Fibroblast of lung (primary cell): ENCODE data around the gene NELFB. TPM values are rescaled to one million over a fixed set of nuclear protein-coding genes. Genes with fewer than 3 reads are reported as not detected.

Source experiments
- DNase-seq, 2 donors: peaks; one replicate each; pipeline versions ENCODE4 v3.0.0 to v3.0.0-alpha.2; 2010; ENCODE audit warnings: low read depth in 2 of 2
- H2AFZ ChIP-seq: 2 replicates; pipeline ENCODE4 v1.5.1; 2012; ENCODE audit warnings: low read length, control low read depth, inconsistent platforms
- H3K27ac ChIP-seq: 2 replicates; pipeline ENCODE4 v1.5.1; 2011; ENCODE audit warnings: low read length, control low read depth; ENCODE audit not compliant: insufficient read depth
- H3K27me3 ChIP-seq: 2 replicates; pipeline ENCODE4 v1.5.1; 2011; ENCODE audit warnings: mild to moderate bottlenecking, low read length; ENCODE audit not compliant: control insufficient read depth, insufficient read depth
- H3K36me3 ChIP-seq: 2 replicates; pipeline ENCODE4 v1.5.1; 2011; ENCODE audit warnings: low read length; ENCODE audit not compliant: control insufficient read depth, insufficient read depth
- H3K4me1 ChIP-seq: 2 replicates; pipeline ENCODE4 v1.5.1; 2011; ENCODE audit warnings: low read length; ENCODE audit not compliant: control insufficient read depth, insufficient read depth; ENCODE audit errors: extremely low read depth
- H3K4me2 ChIP-seq: 2 replicates; pipeline ENCODE4 v1.5.1; 2011; ENCODE audit warnings: low read length, control low read depth; ENCODE audit not compliant: insufficient read depth; ENCODE audit errors: extremely low read depth
- H3K4me3 ChIP-seq, 4 experiments: fragments of 200-600 bp in 1 of 4; sonication (generic) in 1 of 4; replicated peaks in 1 of 4; 2 replicates each; pipeline ENCODE4 v1.5.1; 2011 to 2016; ENCODE audit warnings: low read length in 4 of 4, low read depth in 3 of 4, mild to moderate bottlenecking in 3 of 4, control low read depth in 2 of 4, inconsistent platforms in 1 of 4, mixed read lengths in 1 of 4; ENCODE audit not compliant: insufficient read depth in 1 of 4; ENCODE audit errors: control extremely low read depth in 1 of 4
- H3K79me2 ChIP-seq: 2 replicates; pipeline ENCODE4 v1.5.1; 2012; ENCODE audit warnings: mild to moderate bottlenecking, low read length, inconsistent platforms; ENCODE audit not compliant: control insufficient read depth, insufficient read depth
- H3K9ac ChIP-seq: 2 replicates; pipeline ENCODE4 v1.5.1; 2011; ENCODE audit warnings: mild to moderate bottlenecking, low read length, control low read depth; ENCODE audit not compliant: insufficient read depth
- H3K9me3 ChIP-seq: 2 replicates; pipeline ENCODE4 v1.5.1; 2012; ENCODE audit warnings: low read depth, low read length; ENCODE audit not compliant: control insufficient read depth, insufficient read depth
- H4K20me1 ChIP-seq: 2 replicates; pipeline ENCODE4 v1.5.1; 2011; ENCODE audit warnings: low read length; ENCODE audit not compliant: control insufficient read depth, insufficient read depth; ENCODE audit errors: extremely low read depth
- CTCF ChIP-seq, 2 donors: IDR thresholded peaks in 1 of 2; conservative IDR thresholded peaks in 1 of 2; 1 replicate in 1 of 2; 2 replicates in 1 of 2; pipeline ENCODE4 v1.5.1; 2011 to 2012; ENCODE audit warnings: low read length in 2 of 2, control low read depth in 1 of 2, inconsistent platforms in 1 of 2, low read depth in 1 of 2, mild to moderate bottlenecking in 1 of 2
- EZH2 ChIP-seq: IDR thresholded peaks from 2 replicates; pipeline ENCODE4 v1.5.1; 2012; ENCODE audit warnings: low read length, control low read depth, mild to moderate bottlenecking; ENCODE audit errors: missing control alignments
- polyA plus RNA-seq, 2 donors: library from polyadenylated mRNA; depleted of rRNA in 1 of 2; stranded (reverse) in 1 of 2; unstranded in 1 of 2; fragments of >200 nt; gene quantifications; 2 replicates each; pipeline ENCODE4 v1.2.1, GENCODE V29; 2011 to 2012; ENCODE audit warnings: missing spikeins in 1 of 2
- total RNA-seq: library from RNA; depleted of rRNA; stranded (reverse); fragments of >200 nt; gene quantifications from 2 replicates; pipeline ENCODE4 v1.2.1, GENCODE V29; 2014

The NELFB gene
- total and polyA plus RNA-seq, 2 donors (not counting 1 experiment from before 2014, with no cell fraction given): 23.5 to 50.0 TPM

GRCh38 chr9:137321726-137322361 is 66.7 kb downstream of the NELFB start:
- H3K9ac ChIP-seq: no peak overlapping the region
- H3K79me2 ChIP-seq: no peaks in the 10 kb centered on the region
- DNase-seq: no peak
- no peak overlapping the region for H3K4me3 ChIP-seq
- no peak overlapping the region for H3K4me2 ChIP-seq
- no peak overlapping the region for H3K27ac ChIP-seq
- no peaks in the 10 kb centered on the region for H3K27me3 ChIP-seq
- no peaks in the 10 kb centered on the region for H3K4me1 ChIP-seq
- no peaks in the 10 kb centered on the region for H3K9me3 ChIP-seq
- no peaks in the 10 kb centered on the region for H4K20me1 ChIP-seq
- no peaks in the 10 kb centered on the region for H3K36me3 ChIP-seq
- TF ChIP-seq CTCF (conservative IDR thresholded peaks at IDR 0.05 in 1 of 2, IDR thresholded peaks at IDR 0.05 in 1 of 2; ENCODE audit: low read depth in 1 of 2, low read length in 2 of 2): no peak
- TF ChIP-seq EZH2: no peak
- no peak overlapping the region for H2AFZ ChIP-seq

Other genes starting within 250 kb of the NELFB start
- gene ABCA2, start 227.1 kb upstream of the NELFB start, total RNA-seq: 13.9 and 21.8 TPM in 2 replicates
- 8.5 and 13.4 TPM in 2 replicates for gene ABCA2, start 227.1 kb upstream of the NELFB start, polyA plus RNA-seq
- gene FUT7, start 223.2 kb upstream of the NELFB start, total RNA-seq: not detected in 2 replicates
- gene FUT7, start 223.2 kb upstream of the NELFB start, polyA plus RNA-seq: not detected in 2 replicates
- 10.5 and 15.7 TPM in 2 replicates for gene NPDC1, start 209.2 kb upstream of the NELFB start, total RNA-seq
- 9.0 and 12.1 TPM in 2 replicates for gene NPDC1, start 209.2 kb upstream of the NELFB start, polyA plus RNA-seq
- gene ENTPD2, start 201.3 kb upstream of the NELFB start, total RNA-seq: under 0.01 TPM in 2 replicates
- not detected in 2 replicates for gene ENTPD2, start 201.3 kb upstream of the NELFB start, polyA plus RNA-seq
- 0.26 and 2.8 TPM in 2 replicates for gene SAPCD2, start 184.8 kb upstream of the NELFB start, total RNA-seq
- 0.85 and 2.7 TPM in 2 replicates for gene SAPCD2, start 184.8 kb upstream of the NELFB start, polyA plus RNA-seq
- 15.7 and 21.1 TPM in 2 replicates for gene UAP1L1, start 177.8 kb upstream of the NELFB start, total RNA-seq
- gene UAP1L1, start 177.8 kb upstream of the NELFB start, polyA plus RNA-seq: 16.4 and 17.9 TPM in 2 replicates
- gene MAN1B1, start 168.3 kb upstream of the NELFB start, total RNA-seq: 63.2 and 96.6 TPM in 2 replicates
- 43.0 and 45.5 TPM in 2 replicates for gene MAN1B1, start 168.3 kb upstream of the NELFB start, polyA plus RNA-seq
- 93.0 and 126 TPM in 2 replicates for gene DPP7, start 140.6 kb upstream of the NELFB start, total RNA-seq
- 28.6 and 44.3 TPM in 2 replicates for gene DPP7, start 140.6 kb upstream of the NELFB start, polyA plus RNA-seq
- under 0.01 TPM in 1 of 2 replicates, not detected in the other for gene GRIN1, start 116.2 kb upstream of the NELFB start, total RNA-seq
- gene GRIN1, start 116.2 kb upstream of the NELFB start, polyA plus RNA-seq: 0.06 and 0.08 TPM in 2 replicates
- gene LRRC26, start 85.3 kb upstream of the NELFB start, total RNA-seq: not detected in 2 replicates
- not detected in 2 replicates for gene LRRC26, start 85.3 kb upstream of the NELFB start, polyA plus RNA-seq
- not detected in 2 replicates for gene TMEM210, start 83.3 kb upstream of the NELFB start, total RNA-seq
- gene TMEM210, start 83.3 kb upstream of the NELFB start, polyA plus RNA-seq: not detected in 2 replicates
- 15.9 and 18.0 TPM in 2 replicates for gene ANAPC2, start 66.8 kb upstream of the NELFB start, total RNA-seq
- 9.1 and 12.3 TPM in 2 replicates for gene ANAPC2, start 66.8 kb upstream of the NELFB start, polyA plus RNA-seq
- gene SSNA1, start 66.7 kb upstream of the NELFB start, total RNA-seq: 56.3 and 58.3 TPM in 2 replicates
- 37.7 and 51.2 TPM in 2 replicates for gene SSNA1, start 66.7 kb upstream of the NELFB start, polyA plus RNA-seq
- gene TPRN, start 54.6 kb upstream of the NELFB start, total RNA-seq: 5.1 and 5.8 TPM in 2 replicates
- 1.6 and 2.3 TPM in 2 replicates for gene TPRN, start 54.6 kb upstream of the NELFB start, polyA plus RNA-seq
- gene TMEM203, start 49.7 kb upstream of the NELFB start, total RNA-seq: 36.2 and 36.3 TPM in 2 replicates
- gene TMEM203, start 49.7 kb upstream of the NELFB start, polyA plus RNA-seq: 38.6 and 44.9 TPM in 2 replicates
- 2.6 and 3.1 TPM in 2 replicates for gene NDOR1, start 49.6 kb upstream of the NELFB start, total RNA-seq
- 2.4 and 5.6 TPM in 2 replicates for gene NDOR1, start 49.6 kb upstream of the NELFB start, polyA plus RNA-seq
- gene RNF208, start 33.1 kb upstream of the NELFB start, total RNA-seq: 0.26 and 0.33 TPM in 2 replicates
- 0.14 and 0.34 TPM in 2 replicates for gene RNF208, start 33.1 kb upstream of the NELFB start, polyA plus RNA-seq
- gene CYSRT1, start 30.2 kb upstream of the NELFB start, total RNA-seq: 0.51 and 0.66 TPM in 2 replicates
- 0.19 and 0.25 TPM in 2 replicates for gene CYSRT1, start 30.2 kb upstream of the NELFB start, polyA plus RNA-seq
- gene RNF224, start 27.8 kb upstream of the NELFB start, total RNA-seq: under 0.01 TPM in 1 of 2 replicates, not detected in the other
- gene RNF224, start 27.8 kb upstream of the NELFB start, polyA plus RNA-seq: not detected in 2 replicates
- gene SLC34A3, start 24.4 kb upstream of the NELFB start, total RNA-seq: not detected in 2 replicates
- not detected in 2 replicates for gene SLC34A3, start 24.4 kb upstream of the NELFB start, polyA plus RNA-seq
- 106 and 111 TPM in 2 replicates for gene TUBB4B, start 14.0 kb upstream of the NELFB start, total RNA-seq
- 332 and 663 TPM in 2 replicates for gene TUBB4B, start 14.0 kb upstream of the NELFB start, polyA plus RNA-seq
- not detected in 2 replicates for gene STPG3, start 4.0 kb upstream of the NELFB start, total RNA-seq
- not detected in 2 replicates for gene STPG3, start 4.0 kb upstream of the NELFB start, polyA plus RNA-seq
- 12.6 and 22.1 TPM in 2 replicates for gene TOR4A, start 22.4 kb downstream of the NELFB start, total RNA-seq
- 3.3 and 11.3 TPM in 2 replicates for gene TOR4A, start 22.4 kb downstream of the NELFB start, polyA plus RNA-seq
- under 0.01 TPM in 1 of 2 replicates, not detected in the other for gene NRARP, start 46.9 kb downstream of the NELFB start, total RNA-seq
- gene NRARP, start 46.9 kb downstream of the NELFB start, polyA plus RNA-seq: 0.07 TPM in 2 replicates
- gene EXD3, start 167.8 kb downstream of the NELFB start, total RNA-seq: 7.4 and 13.0 TPM in 2 replicates
- gene EXD3, start 167.8 kb downstream of the NELFB start, polyA plus RNA-seq: 1.7 and 2.6 TPM in 2 replicates
- 0.66 and 0.77 TPM in 2 replicates for gene NOXA1, start 168.1 kb downstream of the NELFB start, total RNA-seq
- gene NOXA1, start 168.1 kb downstream of the NELFB start, polyA plus RNA-seq: 0.08 TPM in 1 of 2 replicates, not detected in the other
- under 0.01 TPM in 1 of 2 replicates, not detected in the other for gene ENTPD8, start 186.0 kb downstream of the NELFB start, total RNA-seq
- not detected in 2 replicates for gene ENTPD8, start 186.0 kb downstream of the NELFB start, polyA plus RNA-seq
- 10.8 and 13.4 TPM in 2 replicates for gene NSMF, start 204.0 kb downstream of the NELFB start, total RNA-seq
- gene NSMF, start 204.0 kb downstream of the NELFB start, polyA plus RNA-seq: 15.0 and 22.8 TPM in 2 replicates